Adipose tissue (tissue), 3 donors: Measurements from ENCODE around the gene FTMT. TPM values are rescaled to one million over a fixed set of nuclear protein-coding genes. Genes with fewer than 3 reads are reported as not detected.

Experiments used
- H3K27ac ChIP-seq: one replicate; pipeline ENCODE4 v1.5.1; 2013; ENCODE audit warnings: low read depth, low read length
- WGBS, 3 donors: extraction: QIAGEN DNeasy Blood & Tissue Kit; methylation state at CpG; one replicate each; pipeline ENCODE4 v1.1.7; 2013; 5-methylcytosine and 5-hydroxymethylcytosine counted together
- polyA plus RNA-seq, 3 donors: library from polyadenylated mRNA; stranded (reverse); fragments of 200-250 nt; gene quantifications; one replicate each; pipeline ENCODE4 v1.2.3, GENCODE V29; 2013
- donor health status: healthy with polysubstance abuse.
- donor health status: Bipolar disorder and iron deficiency.
- donor health status: healthy.

The FTMT gene
- polyA plus RNA-seq, 3 donors, result not detected

DNA sequence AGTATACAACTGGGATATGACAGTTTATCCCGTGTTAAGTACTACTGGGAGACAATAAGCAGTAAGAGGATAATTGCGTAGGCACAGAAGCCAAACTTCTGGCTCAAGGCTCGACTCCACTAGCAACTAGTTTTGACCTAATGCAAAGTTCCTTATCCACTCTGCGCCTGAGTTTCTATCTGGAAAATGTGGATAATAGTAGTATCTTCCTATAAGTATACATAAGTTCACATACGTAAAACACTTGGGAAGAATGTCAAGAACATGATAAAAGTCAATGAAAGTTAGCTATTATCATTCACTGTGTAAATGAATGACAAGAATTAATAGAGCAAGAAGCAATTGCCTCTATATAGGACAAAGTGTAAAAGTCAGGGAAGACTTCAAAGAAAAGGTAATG, 45.7 kb downstream of the FTMT start:
- 67 to 86% (median 75%) methylated on average over 5 of the region's 5 CpGs for WGBS, 3 donors
- H3K27ac ChIP-seq, result no peak overlapping the region

DNA sequence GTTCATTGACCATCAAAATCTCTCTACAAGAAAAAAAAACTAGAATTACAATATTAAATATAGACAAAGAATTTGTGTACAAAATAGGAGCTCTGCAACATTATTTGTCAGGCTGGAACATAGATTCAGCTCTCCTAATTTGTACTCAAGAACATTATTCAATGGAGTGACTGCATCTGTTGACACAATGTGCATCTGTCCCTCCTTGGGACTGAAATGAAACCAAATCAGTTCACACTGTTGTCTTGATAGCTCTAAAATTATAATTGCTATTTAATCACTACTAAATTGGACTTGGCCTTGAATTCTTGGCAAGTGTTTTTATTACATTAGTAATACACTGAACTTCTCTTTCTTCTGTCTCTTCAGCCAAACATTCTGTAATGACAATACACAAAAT, 47.7 kb downstream of the FTMT start:
- no peak overlapping the region for H3K27ac ChIP-seq

Other genes starting within 250 kb of the FTMT start
- 1 to 10 TPM; 1.7 to 7.4 (median 3.4) TPM for gene SRFBP1, start 110.1 kb downstream of the FTMT start, polyA plus RNA-seq
- 10 to 100 TPM in 2 of 3 donors, 1 to 10 TPM in 1; 3.7 to 29.7 (median 10.7) TPM for gene LOX, start 226.4 kb downstream of the FTMT start, polyA plus RNA-seq